HEK293 (cell line): ENCODE results near the gene FAM221A.

ENCODE experiments used
- CTCF ChIA-PET: fragments of 350-600 bp; formaldehyde crosslinking; extraction: SDS; loops from one replicate; lab custom pipeline; 2021; ENCODE audit warnings: antibody characterized with exemption; lab: Yijun Ruan, JAX
- POLR2A ChIA-PET: fragments of 300-600 bp; formaldehyde crosslinking; extraction: SDS; loops from one replicate; lab custom pipeline; 2020; ENCODE audit warnings: antibody characterized with exemption, inconsistent platforms; lab: Yijun Ruan, JAX
- H3K27ac ChIP-seq: fragments of 200-500 bp; sonication (Bioruptor generic); 2 replicates; pipeline ENCODE4 v1.5.1; 2014; ENCODE audit warnings: low read depth, low read length, control low read depth, inconsistent platforms; ENCODE audit errors: extremely low read depth
- H3K36me3 ChIP-seq, 2 experiments: fragments of 200-500 bp in 1 of 2; sonication (Bioruptor generic) in 1 of 2; 1 replicate in 1 of 2; 2 replicates in 1 of 2; pipeline ENCODE4 v1.5.1; 2014 to 2017; ENCODE audit warnings: inconsistent platforms in 2 of 2, low read length in 2 of 2; ENCODE audit not compliant: control insufficient read depth in 2 of 2, insufficient read depth in 1 of 2
- H3K4me1 ChIP-seq: fragments of 200-500 bp; sonication (Bioruptor generic); 2 replicates; pipeline ENCODE4 v1.5.1; 2014; ENCODE audit warnings: mild to moderate bottlenecking, low read length, inconsistent platforms; ENCODE audit not compliant: control insufficient read depth, insufficient read depth
- H3K4me3 ChIP-seq: 2 replicates; pipeline ENCODE4 v1.5.1; 2011; ENCODE audit warnings: low read depth, mild to moderate bottlenecking, control low read depth, low read length, moderate library complexity
- H3K9me3 ChIP-seq: fragments of 200-500 bp; sonication (Bioruptor generic); 2 replicates; pipeline ENCODE4 v1.5.1; 2014; ENCODE audit warnings: low read depth, low read length, inconsistent platforms; ENCODE audit not compliant: control insufficient read depth, insufficient read depth
- CTCF ChIP-seq: fragments of 450-650 bp; formaldehyde crosslinking; IDR thresholded peaks from 2 replicates; pipeline ENCODE4 v1.5.1; 2016; ENCODE audit warnings: missing biosample characterization, missing genetic modification characterization
- GLI2 ChIP-seq: fragments of 450-650 bp; formaldehyde crosslinking; IDR thresholded peaks from 2 replicates; pipeline ENCODE4; 2017; ENCODE audit warnings: missing biosample characterization, missing genetic modification characterization, low read depth, borderline replicate concordance
- HOXD13 ChIP-seq: sonication (generic); formaldehyde crosslinking; IDR thresholded peaks from 2 replicates; pipeline ENCODE4 v1.8.0; 2022; ENCODE audit warnings: missing genetic modification reagents, borderline replicate concordance
- KLF16 ChIP-seq: fragments of 450-650 bp; formaldehyde crosslinking; IDR thresholded peaks from 2 replicates; pipeline ENCODE4 v1.5.1; 2017; ENCODE audit warnings: missing biosample characterization, missing genetic modification characterization
- MEIS1 ChIP-seq: sonication (generic); formaldehyde crosslinking; IDR thresholded peaks from 2 replicates; pipeline ENCODE4 v1.8.1; 2022; ENCODE audit warnings: missing genetic modification reagents, mild to moderate bottlenecking, borderline replicate concordance
- PRDM2 ChIP-seq: fragments of 450-650 bp; formaldehyde crosslinking; IDR thresholded peaks from 2 replicates; pipeline ENCODE4 v1.5.1; 2016; ENCODE audit warnings: missing biosample characterization, missing genetic modification characterization, borderline replicate concordance
- ZBTB26 ChIP-seq: fragments of 450-650 bp; formaldehyde crosslinking; optimal IDR thresholded peaks from 2 replicates; pipeline ENCODE3; 2016; ENCODE audit warnings: missing biosample characterization, mild to moderate bottlenecking, missing genetic modification characterization
- ZBTB49 ChIP-seq: fragments of 450-650 bp; formaldehyde crosslinking; IDR thresholded peaks from 2 replicates; pipeline ENCODE4 v1.5.1; 2016; ENCODE audit warnings: missing biosample characterization, missing genetic modification characterization, low read depth
- ZFHX2 ChIP-seq: fragments of 450-650 bp; formaldehyde crosslinking; conservative IDR thresholded peaks from 2 replicates; pipeline ENCODE4 v1.5.1; 2016; ENCODE audit warnings: missing biosample characterization, missing genetic modification characterization
- ZIC2 ChIP-seq: fragments of 450-650 bp; formaldehyde crosslinking; IDR thresholded peaks from 2 replicates; pipeline ENCODE4 v1.5.1; 2016; ENCODE audit warnings: missing biosample characterization, missing genetic modification characterization
- ZNF132 ChIP-seq: fragments of 450-650 bp; formaldehyde crosslinking; IDR thresholded peaks from 2 replicates; pipeline ENCODE4 v1.5.1; 2017; ENCODE audit warnings: missing biosample characterization, missing genetic modification characterization, borderline replicate concordance
- ZNF248 ChIP-seq: fragments of 450-650 bp; formaldehyde crosslinking; IDR thresholded peaks from 2 replicates; pipeline ENCODE4 v1.5.1; 2017; ENCODE audit warnings: missing biosample characterization, missing genetic modification characterization
- ZNF280D ChIP-seq: fragments of 450-650 bp; formaldehyde crosslinking; IDR thresholded peaks from 2 replicates; pipeline ENCODE4 v1.5.1; 2016; ENCODE audit warnings: missing biosample characterization, missing genetic modification characterization
- ZNF335 ChIP-seq: fragments of 450-650 bp; formaldehyde crosslinking; conservative IDR thresholded peaks from 2 replicates; pipeline ENCODE4 v1.5.1; 2016; ENCODE audit warnings: missing biosample characterization, missing genetic modification characterization
- ZNF416 ChIP-seq: fragments of 450-650 bp; formaldehyde crosslinking; IDR thresholded peaks from 2 replicates; pipeline ENCODE4 v1.5.1; 2016; ENCODE audit warnings: missing biosample characterization, missing genetic modification characterization
- ZNF624 ChIP-seq: fragments of 450-650 bp; formaldehyde crosslinking; IDR thresholded peaks from 2 replicates; pipeline ENCODE4 v1.5.1; 2017; ENCODE audit warnings: missing biosample characterization, missing genetic modification characterization
- ZNF692 ChIP-seq: fragments of 450-650 bp; formaldehyde crosslinking; IDR thresholded peaks from 2 replicates; pipeline ENCODE4 v1.5.1; 2016; ENCODE audit warnings: missing biosample characterization, missing genetic modification characterization
- ZNF76 ChIP-seq: fragments of 450-650 bp; formaldehyde crosslinking; IDR thresholded peaks from 2 replicates; pipeline ENCODE4; 2016; ENCODE audit warnings: low read depth, missing biosample characterization, missing genetic modification characterization, borderline replicate concordance
- ZNF776 ChIP-seq: fragments of 450-650 bp; formaldehyde crosslinking; IDR thresholded peaks from 2 replicates; pipeline ENCODE4 v1.5.0; 2017; ENCODE audit warnings: missing biosample characterization, missing genetic modification characterization, borderline replicate concordance
- ZNF792 ChIP-seq: fragments of 450-650 bp; formaldehyde crosslinking; IDR thresholded peaks from 2 replicates; pipeline ENCODE4 v1.5.1; 2016; ENCODE audit warnings: missing biosample characterization, missing genetic modification characterization

Gene FAM221A

GRCh38 chr7:23709081-23709750, 29.2 kb downstream of the FAM221A start:
- Histone ChIP-seq H3K4me3 (no peak overlapping the region), H3K4me1 (no peaks in the 10 kb centered on the region), H3K36me3 (peaks cover 10 to 14% of the 10 kb centered on the region in 2 experiments; a peak in 2 of 3 replicates), H3K27ac (no peak overlapping the region), H3K9me3 (peaks cover 2% of the 10 kb centered on the region; the same call in 1 of the 2 replicates)
- TF ChIP-seq MEIS1 (CRISPR knock-in tag): no peak
- no peak for TF ChIP-seq PRDM2 (tag by site-specific recombination)
- no peak for TF ChIP-seq ZNF692
- TF ChIP-seq ZNF624: no peak
- no peak for TF ChIP-seq ZNF792
- TF ChIP-seq ZNF776: no peak
- TF ChIP-seq ZNF76 (tag by site-specific recombination): no peak
- TF ChIP-seq ZBTB26 (tag by site-specific recombination): no peak
- TF ChIP-seq ZBTB49 (tag by site-specific recombination): no peak
- no peak for TF ChIP-seq ZNF132
- TF ChIP-seq HOXD13 (CRISPR knock-in tag): no peak
- no peak for TF ChIP-seq GLI2 (tag by site-specific recombination)
- TF ChIP-seq KLF16 (tag by site-specific recombination): no peak
- TF ChIP-seq ZNF248 (tag by site-specific recombination): no peak
- no peak for TF ChIP-seq ZNF416 (tag by site-specific recombination)
- no peak for TF ChIP-seq ZNF280D (tag by site-specific recombination)
- TF ChIP-seq ZNF335 (tag by site-specific recombination): no peak
- no peak for TF ChIP-seq CTCF
- no peak for TF ChIP-seq ZFHX2
- no peak for TF ChIP-seq ZIC2 (tag by site-specific recombination)
- ChIA-PET POLR2A (no interaction called here), CTCF (interaction anchor here (0.6 to 6.8 kb wide), 7 partner anchors 11 to 164 kb away, joined by 3 to 70 read pairs (median 5); no protein-coding TSS in a partner anchor)
